ENCODE results near the gene PHC3. TPM values are rescaled to one million over a fixed set of nuclear protein-coding genes. Genes with fewer than 3 reads are reported as not detected.
A peak's percentile ranks its signal among the peaks of the same experiment; 100 is the strongest.

The PHC3 gene
- total RNA-seq, 6 experiments from 2014 or later = 38.8 to 61.3 (median 55.7) TPM

GRCh38 chr3:170089862-170090600 lies 91.5 kb downstream of the PHC3 start:
- Mint-ChIP-seq H3K36me3 (ENCODE audit: low read depth) (peaks cover 20% of the 10 kb centered on the region), H3K27me3 (ENCODE audit: insufficient read depth) (no peaks in the 10 kb centered on the region), H3K9me3 (no peaks in the 10 kb centered on the region), H3K4me3 (no peak overlapping the region), H3K4me1 (ENCODE audit: low read depth) (no peaks in the 10 kb centered on the region), H3K27ac (no peak overlapping the region)
- no peak for DNase-seq
- TF ChIP-seq CTCF (IDR thresholded peaks at IDR 0.05) = no peak

GRCh38 chr3:170085396-170085795 lies 96.1 kb downstream of the PHC3 start:
- Mint-ChIP-seq H3K4me3 (no peak overlapping the region), H3K27me3 (ENCODE audit: insufficient read depth) (no peaks in the 10 kb centered on the region; the same call in none of the 2 replicates), H3K9me3 (no peaks in the 10 kb centered on the region), H3K4me1 (ENCODE audit: low read depth) (peaks cover 19% of the 10 kb centered on the region), H3K36me3 (ENCODE audit: low read depth) (peaks cover 31% of the 10 kb centered on the region), H3K27ac (no peak overlapping the region)
- no peak for TF ChIP-seq CTCF (IDR thresholded peaks at IDR 0.05)
- DNase-seq = no peak

DNA sequence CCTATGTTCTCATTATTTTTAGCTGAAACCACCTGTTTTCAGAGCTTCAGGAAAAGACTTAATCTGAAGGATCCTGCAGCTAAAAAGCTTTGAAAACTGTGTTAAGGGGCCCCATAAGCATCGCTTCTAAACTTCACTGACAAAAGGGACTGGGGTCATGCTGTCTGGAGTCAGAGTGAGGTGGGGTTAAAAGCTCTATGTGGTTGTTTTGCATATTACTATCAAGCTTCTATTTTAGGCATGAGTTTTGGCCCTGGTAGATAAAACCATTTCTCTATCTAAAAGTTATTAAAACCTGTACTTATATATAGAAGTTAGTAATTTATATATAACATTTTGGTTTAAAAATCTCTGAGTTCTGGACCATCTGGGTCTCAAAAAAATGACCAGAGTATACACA lies 98.2 kb downstream of the PHC3 start:
- TF ChIP-seq CTCF (IDR thresholded peaks at IDR 0.05) = no peak
- H3K27ac Mint-ChIP-seq = no peak overlapping the region
- no peaks in the 10 kb centered on the region; the same call in none of the 2 replicates for H3K27me3 Mint-ChIP-seq (ENCODE audit: insufficient read depth)
- H3K4me1 Mint-ChIP-seq (ENCODE audit: low read depth) = peaks cover 24% of the 10 kb centered on the region
- H3K4me3 Mint-ChIP-seq = no peak overlapping the region
- no peaks in the 10 kb centered on the region for H3K9me3 Mint-ChIP-seq
- peaks cover 30% of the 10 kb centered on the region for H3K36me3 Mint-ChIP-seq (ENCODE audit: low read depth)
- DNase-seq = no peak

DNA sequence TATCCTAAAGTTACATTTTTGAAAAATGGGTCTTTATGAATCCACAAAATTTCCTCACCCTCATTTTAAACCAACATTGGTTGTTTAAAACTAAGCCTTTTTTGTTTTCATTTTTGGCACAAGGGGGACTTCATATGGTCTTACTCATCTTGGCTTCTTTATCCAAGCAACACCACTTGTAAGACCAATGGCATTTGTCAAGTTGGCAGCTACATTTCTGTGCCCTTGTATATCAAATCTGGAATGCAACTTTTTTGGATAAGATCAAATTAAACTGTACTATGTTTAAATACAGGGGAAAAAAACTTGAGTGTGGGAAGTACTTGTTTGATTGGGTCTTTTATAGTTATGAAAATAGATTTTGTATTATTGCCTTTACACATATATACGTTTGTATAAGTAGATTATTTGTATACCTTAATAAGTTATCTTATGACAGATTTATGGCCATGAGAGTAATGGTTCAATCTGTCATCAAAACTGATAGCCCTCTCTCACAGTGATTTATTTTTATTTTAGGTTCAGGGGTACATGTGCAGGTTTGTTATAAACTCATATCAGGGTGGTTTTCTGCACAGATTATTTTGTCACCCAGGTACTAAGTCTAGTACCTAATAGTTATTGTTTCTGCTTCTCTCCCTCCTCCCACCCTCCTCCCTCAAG lies 100.3 kb downstream of the PHC3 start:
- no peak overlapping the region for H3K27ac Mint-ChIP-seq
- H3K27me3 Mint-ChIP-seq (ENCODE audit: insufficient read depth) = no peaks in the 10 kb centered on the region; the same call in none of the 2 replicates
- H3K4me3 Mint-ChIP-seq = no peak overlapping the region
- peak; percentile 46 for DNase-seq
- no peaks in the 10 kb centered on the region for H3K9me3 Mint-ChIP-seq
- H3K36me3 Mint-ChIP-seq (ENCODE audit: low read depth) = peaks cover 39% of the 10 kb centered on the region
- peaks cover 33% of the 10 kb centered on the region for H3K4me1 Mint-ChIP-seq (ENCODE audit: low read depth)
- TF ChIP-seq CTCF (IDR thresholded peaks at IDR 0.05) = no peak

- no peak for DNase-seq
- Mint-ChIP-seq H3K36me3 (ENCODE audit: low read depth) (peaks cover 40% of the 10 kb centered on the region), H3K27me3 (ENCODE audit: insufficient read depth) (no peaks in the 10 kb centered on the region; the same call in none of the 2 replicates), H3K27ac (no peak overlapping the region), H3K4me3 (no peak overlapping the region), H3K4me1 (ENCODE audit: low read depth) (peaks cover 33% of the 10 kb centered on the region), H3K9me3 (no peaks in the 10 kb centered on the region)
- no peak for TF ChIP-seq CTCF (IDR thresholded peaks at IDR 0.05)
Observed at GRCh38 chr3:170080605-170081004, 100.9 kb downstream of the PHC3 start.
